Measurements from ENCODE around the gene TACC3. TPM values are rescaled to one million over a fixed set of nuclear protein-coding genes. Genes with fewer than 3 reads are reported as not detected.

TACC3 gene
- total RNA-seq, 1 donor from 2014 or later: 15.9 TPM

- no peak for TF ChIP-seq CTCF (IDR thresholded peaks at IDR 0.05)
- Mint-ChIP-seq H3K4me3 (ENCODE audit: unreplicated experiment) (peak within 1 kb of the TSS; percentile 28), H3K9me3 (ENCODE audit: low read depth) (no peaks in the 10 kb centered on the region), H3K4me1 (ENCODE audit: low read depth) (no peaks in the 10 kb centered on the region), H3K27ac (ENCODE audit: unreplicated experiment) (no peak within 1 kb of the TSS), H3K27me3 (ENCODE audit: low read depth) (peaks cover 3% of the 10 kb centered on the region), H3K36me3 (ENCODE audit: low read depth) (no peaks in the 10 kb centered on the region)
- DNase-seq (ENCODE audit: low spot score): no peak
Observed at GRCh38 chr4:1792832-1793495, 71.6 kb downstream of the TACC3 start, which contains the start of gene FGFR3. Gene FGFR3, plus strand, starts transcription at chr4:1793293. Its CDS starts 642 bp downstream, at chr4:1793935.

GRCh38 chr4:1793496-1793840, 72.1 kb downstream of the TACC3 start:
- Mint-ChIP-seq H3K9me3 (ENCODE audit: low read depth) (no peaks in the 10 kb centered on the region), H3K27me3 (ENCODE audit: low read depth) (peaks cover 3% of the 10 kb centered on the region), H3K4me3 (ENCODE audit: unreplicated experiment) (no peak overlapping the region), H3K36me3 (ENCODE audit: low read depth) (no peaks in the 10 kb centered on the region), H3K27ac (ENCODE audit: unreplicated experiment) (no peak overlapping the region), H3K4me1 (ENCODE audit: low read depth) (no peaks in the 10 kb centered on the region)
- TF ChIP-seq CTCF (IDR thresholded peaks at IDR 0.05): no peak
- DNase-seq (ENCODE audit: low spot score): no peak

- H3K4me3 Mint-ChIP-seq (ENCODE audit: unreplicated experiment): peak overlapping the region; percentile 28
- H3K36me3 Mint-ChIP-seq (ENCODE audit: low read depth): no peaks in the 10 kb centered on the region
- H3K9me3 Mint-ChIP-seq (ENCODE audit: low read depth): no peaks in the 10 kb centered on the region
- no peak for TF ChIP-seq CTCF (IDR thresholded peaks at IDR 0.05)
- no peak overlapping the region for H3K27ac Mint-ChIP-seq (ENCODE audit: unreplicated experiment)
- no peak for DNase-seq (ENCODE audit: low spot score)
- H3K27me3 Mint-ChIP-seq (ENCODE audit: low read depth): peaks cover 3% of the 10 kb centered on the region
- H3K4me1 Mint-ChIP-seq (ENCODE audit: low read depth): no peaks in the 10 kb centered on the region
Observed at GRCh38 chr4:1793940-1794808, 72.9 kb downstream of the TACC3 start.

Other genes starting within 250 kb of the TACC3 start
- gene FAM53A, start 37.2 kb upstream of the TACC3 start, total RNA-seq: 6.9 to 8.0 TPM (median 7.3 TPM) in 3 replicates
- 47.0 to 48.7 TPM (median 47.5 TPM) in 3 replicates for gene SLBP, start 9.2 kb upstream of the TACC3 start, total RNA-seq
- 37.0 to 56.2 TPM (median 43.0 TPM) in 3 replicates for gene TMEM129, start 198 bp upstream of the TACC3 start, total RNA-seq
- gene FGFR3, start 71.8 kb downstream of the TACC3 start, total RNA-seq: 1.3 to 4.3 TPM (median 3.4 TPM) in 3 replicates
- 39.6 to 45.2 TPM (median 41.3 TPM) in 3 replicates for gene LETM1, start 134.6 kb downstream of the TACC3 start, total RNA-seq
- 46.9 to 56.5 TPM (median 53.5 TPM) in 3 replicates for gene NSD2, start 149.9 kb downstream of the TACC3 start, total RNA-seq